GM23338 (cell line): ENCODE results near the gene RBM14.
"Not testable (repeated sequence)": the region's sequence is repeated elsewhere in the genome, so short reads cannot be mapped to it uniquely, and the experiment has no call there.

ENCODE experiments used
- EZH2 ChIP-seq: fragments of 200-600 bp; sonication (generic); IDR thresholded peaks from one replicate; pipeline ENCODE4 v1.8.0; 2017; ENCODE audit warnings: antibody characterized with exemption, mild to moderate bottlenecking, low read depth; ENCODE audit not compliant: unreplicated experiment
- POLR2AphosphoS5 ChIP-seq: IDR thresholded peaks from 2 replicates; pipeline ENCODE4 v1.6.1; 2016; ENCODE audit warnings: antibody characterized with exemption, low read depth
- TF ChIP-seq, protein P1 (sequence below), 2 experiments: fragments of 200-600 bp in 1 of 2; sonication (generic) in 1 of 2; conservative IDR thresholded peaks; 2 replicates each; pipeline versions ENCODE4 v1.5.1 to v1.6.1; 2016 to 2017; ENCODE audit warnings: antibody characterized with exemption in 2 of 2, low read depth in 2 of 2, mild to moderate bottlenecking in 2 of 2, moderate library complexity in 1 of 2

DNA sequence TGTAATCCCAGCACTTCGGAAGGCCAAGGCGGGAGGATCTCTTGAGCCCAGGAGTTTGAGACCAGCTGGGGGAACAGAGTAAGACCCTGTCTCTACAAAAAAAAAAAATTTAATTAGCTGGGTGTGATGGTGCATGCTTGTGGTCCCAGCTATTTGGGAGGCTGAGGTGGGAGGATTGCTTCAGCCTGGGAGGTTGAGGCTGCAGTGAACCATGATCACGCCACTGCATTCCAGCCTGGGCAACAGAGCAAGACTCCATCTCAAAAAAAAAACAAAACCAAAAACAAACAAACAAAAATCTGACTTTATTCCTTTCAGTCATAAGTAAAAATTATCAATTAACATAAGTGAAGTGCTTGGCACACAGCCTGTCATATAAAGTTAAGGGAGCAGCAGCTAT is 9.8 kb upstream of the RBM14 start:
- not testable (repeated sequence) for TF ChIP-seq EZH2, POLR2AphosphoS5
- TF ChIP-seq, protein P1, sequence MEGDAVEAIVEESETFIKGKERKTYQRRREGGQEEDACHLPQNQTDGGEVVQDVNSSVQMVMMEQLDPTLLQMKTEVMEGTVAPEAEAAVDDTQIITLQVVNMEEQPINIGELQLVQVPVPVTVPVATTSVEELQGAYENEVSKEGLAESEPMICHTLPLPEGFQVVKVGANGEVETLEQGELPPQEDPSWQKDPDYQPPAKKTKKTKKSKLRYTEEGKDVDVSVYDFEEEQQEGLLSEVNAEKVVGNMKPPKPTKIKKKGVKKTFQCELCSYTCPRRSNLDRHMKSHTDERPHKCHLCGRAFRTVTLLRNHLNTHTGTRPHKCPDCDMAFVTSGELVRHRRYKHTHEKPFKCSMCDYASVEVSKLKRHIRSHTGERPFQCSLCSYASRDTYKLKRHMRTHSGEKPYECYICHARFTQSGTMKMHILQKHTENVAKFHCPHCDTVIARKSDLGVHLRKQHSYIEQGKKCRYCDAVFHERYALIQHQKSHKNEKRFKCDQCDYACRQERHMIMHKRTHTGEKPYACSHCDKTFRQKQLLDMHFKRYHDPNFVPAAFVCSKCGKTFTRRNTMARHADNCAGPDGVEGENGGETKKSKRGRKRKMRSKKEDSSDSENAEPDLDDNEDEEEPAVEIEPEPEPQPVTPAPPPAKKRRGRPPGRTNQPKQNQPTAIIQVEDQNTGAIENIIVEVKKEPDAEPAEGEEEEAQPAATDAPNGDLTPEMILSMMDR (conservative IDR thresholded peaks at IDR 0.05; ENCODE audit: low read depth in 2 of 2) = not testable (repeated sequence)
